Natural killer cell (primary cell): Measurements from ENCODE around the gene FAM222B. TPM values are rescaled to one million over a fixed set of nuclear protein-coding genes. Genes with fewer than 3 reads are reported as not detected.

ENCODE experiments used
- ATAC-seq, 3 donors: fragments of 150-1000 bp in 2 of 3; fragments of 200-7000 bp in 1 of 3; cut with Tn5 transposase; 1 replicate in 1 of 3; 2 replicates in 2 of 3; pipeline ENCODE4 v1.10.0; 2021; ENCODE audit warnings: mild to moderate bottlenecking in 2 of 3, moderate library complexity in 2 of 3
- DNase-seq, 2 donors: peaks; one replicate each; pipeline versions ENCODE4 v3.0.0 to v3.0.0-alpha.2; 2013 to 2021; ENCODE audit warnings: mixed read lengths in 1 of 2
- H3K27ac ChIP-seq: one replicate; pipeline ENCODE4 v1.5.1; 2013; ENCODE audit warnings: mild to moderate bottlenecking, low read length
- H3K27me3 ChIP-seq: one replicate; pipeline ENCODE4 v1.6.1; 2013; ENCODE audit warnings: low read length; ENCODE audit not compliant: control insufficient read depth, insufficient read depth
- H3K36me3 ChIP-seq: one replicate; pipeline ENCODE4 v1.6.1; 2013; ENCODE audit warnings: low read length; ENCODE audit not compliant: control insufficient read depth, insufficient read depth
- H3K4me1 ChIP-seq: one replicate; pipeline ENCODE4 v1.6.1; 2013; ENCODE audit warnings: low read length; ENCODE audit not compliant: control insufficient read depth, insufficient read depth
- H3K4me3 ChIP-seq: one replicate; pipeline ENCODE4 v1.5.1; 2013; ENCODE audit warnings: low read length
- H3K9me3 ChIP-seq: one replicate; pipeline ENCODE4 v1.6.1; 2013; ENCODE audit warnings: low read length; ENCODE audit not compliant: control insufficient read depth, insufficient read depth
- H3K27ac Mint-ChIP-seq, 2 donors: one replicate each; pipeline ENCODE4 v1.8.0; 2022; ENCODE audit warnings: mild to moderate bottlenecking in 2 of 2, mixed read lengths in 2 of 2, moderate library complexity in 1 of 2
- H3K27me3 Mint-ChIP-seq, 2 donors: one replicate each; pipeline ENCODE4 v1.8.0; 2022; ENCODE audit warnings: low read depth in 2 of 2, mixed read lengths in 2 of 2
- H3K36me3 Mint-ChIP-seq: one replicate; pipeline ENCODE4 v1.8.0; 2022; ENCODE audit warnings: mixed read lengths
- H3K4me1 Mint-ChIP-seq, 2 donors: one replicate each; pipeline ENCODE4 v1.8.0; 2022; ENCODE audit warnings: mixed read lengths in 2 of 2
- H3K4me3 Mint-ChIP-seq: one replicate; pipeline ENCODE4 v1.8.0; 2022; ENCODE audit warnings: mild to moderate bottlenecking, moderate library complexity, mixed read lengths
- H3K9me3 Mint-ChIP-seq, 2 donors: one replicate each; pipeline ENCODE4 v1.8.0; 2022; ENCODE audit warnings: mixed read lengths in 2 of 2
- CTCF ChIP-seq: fragments of 200-600 bp; IDR thresholded peaks from one replicate; pipeline ENCODE4 v1.8.0; 2022; ENCODE audit warnings: antibody characterized with exemption
- WGBS: methylation state at CpG from one replicate; pipeline ENCODE4 v1.1.7; 2013; ENCODE audit warnings: missing lambda C conversion rate; ENCODE audit not compliant: insufficient coverage; 5-methylcytosine and 5-hydroxymethylcytosine counted together
- intact Hi-C: fragments of 100-400 bp; cut with micrococcal nuclease; formaldehyde crosslinking; loops from one replicate; pipeline ENCODE4 v1.14.2; 2022
- total RNA-seq, 4 donors: library from RNA; stranded (reverse); fragments of 120-200 nt in 1 of 4; gene quantifications; one replicate each; pipeline versions ENCODE4 v1.2.3 to v1.2.4, GENCODE V29; 2013 to 2022

The FAM222B gene
- total RNA-seq, 3 donors from 2014 or later (not counting 1 experiment from before 2014, with no cell fraction given) = 16.9 to 26.0 (median 20.0) TPM

- H3K9me3 ChIP-seq = no peaks in the 10 kb centered on the region
- TF ChIP-seq CTCF = no peak
- no peak overlapping the region for H3K27ac Mint-ChIP-seq
- peaks cover under 1% of the 10 kb centered on the region for H3K36me3 Mint-ChIP-seq
- H3K4me3 ChIP-seq = no peak overlapping the region
- H3K4me3 Mint-ChIP-seq = no peak overlapping the region
- peaks cover 0 to under 1% of the 10 kb centered on the region in 2 donors for H3K4me1 Mint-ChIP-seq
- H3K27me3 Mint-ChIP-seq = no peaks in the 10 kb centered on the region
- 97% methylated on average over 32 of the region's 32 CpGs for WGBS
- H3K4me1 ChIP-seq = no peaks in the 10 kb centered on the region
- H3K9me3 Mint-ChIP-seq = no peaks in the 10 kb centered on the region
- intact Hi-C loops = no loop called here
- H3K27me3 ChIP-seq = no peaks in the 10 kb centered on the region
- peaks cover 17% of the 10 kb centered on the region for H3K36me3 ChIP-seq
- H3K27ac ChIP-seq = no peak overlapping the region
- DNase-seq = no peak
- no peak for ATAC-seq
Observed at GRCh38 chr17:28758411-28759121, 84.0 kb downstream of the FAM222B start.

- Mint-ChIP-seq H3K9me3 (no peaks in the 10 kb centered on the region), H3K27ac (no peak overlapping the region), H3K4me1 (no peaks in the 10 kb centered on the region), H3K36me3 (no peaks in the 10 kb centered on the region), H3K27me3 (no peaks in the 10 kb centered on the region), H3K4me3 (no peak overlapping the region)
- H3K27me3 ChIP-seq = no peaks in the 10 kb centered on the region
- H3K36me3 ChIP-seq = peaks cover 17% of the 10 kb centered on the region
- ATAC-seq (no peak), DNase-seq (no peak)
- no peak for TF ChIP-seq CTCF
- no peak overlapping the region for H3K27ac ChIP-seq
- intact Hi-C loops = no loop called here
- no peak overlapping the region for H3K4me3 ChIP-seq
- no peaks in the 10 kb centered on the region for H3K4me1 ChIP-seq
- 91% methylated on average over 5 of the region's 5 CpGs for WGBS
- no peaks in the 10 kb centered on the region for H3K9me3 ChIP-seq
Observed at GRCh38 chr17:28756049-28756804, 86.4 kb downstream of the FAM222B start.

DNA sequence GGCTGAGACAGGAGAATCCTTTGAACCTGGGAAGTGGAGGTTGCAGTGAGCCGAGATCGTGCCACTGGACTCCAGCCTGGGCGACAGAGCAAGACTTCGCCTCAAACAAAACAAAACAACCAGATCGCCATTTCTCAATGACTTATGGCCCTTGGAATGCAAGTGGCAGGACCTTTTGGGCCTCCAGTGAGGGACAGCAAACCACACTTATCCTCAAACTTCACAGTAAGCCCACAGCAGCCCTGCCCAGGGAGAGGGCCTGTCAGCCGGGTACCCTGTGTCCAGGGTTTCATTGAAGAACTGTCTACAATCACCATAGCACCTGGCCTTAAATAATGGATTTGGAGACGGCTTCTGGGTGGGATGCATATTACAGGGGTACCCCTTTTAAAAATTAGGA, 87.1 kb downstream of the FAM222B start:
- ATAC-seq (no peak), DNase-seq (no peak)
- H3K27me3 Mint-ChIP-seq = no peaks in the 10 kb centered on the region
- no peak overlapping the region for H3K27ac Mint-ChIP-seq
- H3K9me3 ChIP-seq = no peaks in the 10 kb centered on the region
- intact Hi-C loops = no loop called here
- no peak overlapping the region for H3K4me3 ChIP-seq
- no peaks in the 10 kb centered on the region for H3K27me3 ChIP-seq
- H3K4me1 Mint-ChIP-seq = no peaks in the 10 kb centered on the region
- no peak for TF ChIP-seq CTCF
- H3K4me1 ChIP-seq = no peaks in the 10 kb centered on the region
- H3K27ac ChIP-seq = no peak overlapping the region
- peaks cover 15% of the 10 kb centered on the region for H3K36me3 ChIP-seq
- H3K36me3 Mint-ChIP-seq = no peaks in the 10 kb centered on the region
- WGBS = 94% methylated on average over 6 of the region's 7 CpGs
- no peaks in the 10 kb centered on the region for H3K9me3 Mint-ChIP-seq
- no peak overlapping the region for H3K4me3 Mint-ChIP-seq
